ENCODE measurements around the gene SKI. TPM values are rescaled to one million over a fixed set of nuclear protein-coding genes. Genes with fewer than 3 reads are reported as not detected.

SKI gene
- total RNA-seq, 2 donors from 2014 or later = 65.4 to 79.2 TPM

DNA sequence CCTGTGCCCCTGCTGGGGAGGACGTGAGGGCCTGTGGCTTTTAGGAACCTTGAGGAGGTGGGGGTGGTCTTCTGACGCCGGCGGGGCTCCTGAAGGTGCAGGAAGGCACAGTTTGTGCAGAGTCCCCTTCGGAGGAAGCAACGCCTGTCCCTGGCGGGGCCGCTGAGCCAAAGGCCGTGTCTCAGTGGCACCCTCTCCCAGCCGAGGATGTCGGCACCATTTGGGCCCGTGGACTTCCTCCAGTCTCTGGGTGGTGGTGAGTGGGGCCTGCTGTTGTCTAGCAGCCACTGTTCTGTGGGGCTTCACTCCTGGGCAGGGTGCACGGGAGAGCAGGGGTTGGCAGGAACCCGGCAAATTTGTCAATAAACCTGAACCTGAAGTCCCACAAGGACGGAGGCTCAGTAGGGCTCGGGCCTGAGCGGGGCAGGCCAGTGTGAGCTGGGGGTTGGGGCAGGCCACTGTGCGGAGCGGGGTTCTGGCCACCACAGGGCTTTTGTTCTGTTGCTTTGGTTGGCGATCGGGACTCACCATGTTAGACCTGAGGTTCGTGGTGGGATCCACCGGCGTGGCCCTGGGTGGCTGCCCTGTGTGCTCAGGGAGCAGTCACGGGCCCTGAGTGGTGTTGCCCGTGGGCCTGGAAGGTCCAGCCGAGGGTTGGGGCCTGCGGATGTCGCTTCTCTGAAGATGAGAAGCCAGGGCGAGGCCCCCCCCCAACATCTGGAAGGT, 64.8 kb downstream of the SKI start:
- no peaks in the 10 kb centered on the region for H3K9me3 Mint-ChIP-seq
- no peaks in the 10 kb centered on the region for H3K27me3 ChIP-seq (ENCODE audit: control insufficient read depth, insufficient read depth, low read length, poor library complexity, severe bottlenecking)
- H3K27ac ChIP-seq (ENCODE audit: low read depth, low read length) = peak overlapping the region; percentile 10
- H3K4me1 ChIP-seq (ENCODE audit: control insufficient read depth, insufficient read depth, low read length) = no peaks in the 10 kb centered on the region
- TF ChIP-seq, protein P1, sequence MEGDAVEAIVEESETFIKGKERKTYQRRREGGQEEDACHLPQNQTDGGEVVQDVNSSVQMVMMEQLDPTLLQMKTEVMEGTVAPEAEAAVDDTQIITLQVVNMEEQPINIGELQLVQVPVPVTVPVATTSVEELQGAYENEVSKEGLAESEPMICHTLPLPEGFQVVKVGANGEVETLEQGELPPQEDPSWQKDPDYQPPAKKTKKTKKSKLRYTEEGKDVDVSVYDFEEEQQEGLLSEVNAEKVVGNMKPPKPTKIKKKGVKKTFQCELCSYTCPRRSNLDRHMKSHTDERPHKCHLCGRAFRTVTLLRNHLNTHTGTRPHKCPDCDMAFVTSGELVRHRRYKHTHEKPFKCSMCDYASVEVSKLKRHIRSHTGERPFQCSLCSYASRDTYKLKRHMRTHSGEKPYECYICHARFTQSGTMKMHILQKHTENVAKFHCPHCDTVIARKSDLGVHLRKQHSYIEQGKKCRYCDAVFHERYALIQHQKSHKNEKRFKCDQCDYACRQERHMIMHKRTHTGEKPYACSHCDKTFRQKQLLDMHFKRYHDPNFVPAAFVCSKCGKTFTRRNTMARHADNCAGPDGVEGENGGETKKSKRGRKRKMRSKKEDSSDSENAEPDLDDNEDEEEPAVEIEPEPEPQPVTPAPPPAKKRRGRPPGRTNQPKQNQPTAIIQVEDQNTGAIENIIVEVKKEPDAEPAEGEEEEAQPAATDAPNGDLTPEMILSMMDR (conservative IDR thresholded peaks at IDR 0.05) = no peak
- no peaks in the 10 kb centered on the region for H3K4me1 Mint-ChIP-seq
- H3K27me3 Mint-ChIP-seq (ENCODE audit: insufficient read depth) = no peaks in the 10 kb centered on the region
- H3K9me3 ChIP-seq (ENCODE audit: control insufficient read depth, low read length) = no peaks in the 10 kb centered on the region
- H3K4me3 Mint-ChIP-seq = no peak overlapping the region
- no peak overlapping the region for H3K4me3 ChIP-seq (ENCODE audit: low read length)
- no peak overlapping the region for H3K9ac ChIP-seq (ENCODE audit: extremely low read depth, low read length, poor library complexity, severe bottlenecking)
- no peak for DNase-seq
- WGBS, 2 experiments (ENCODE audit: insufficient coverage in 1 of 2, insufficient read length in 1 of 2) = 96 to 97% methylated on average over 18 to 30 of the region's 30 CpGs
- peaks cover 7% of the 10 kb centered on the region for H3K36me3 ChIP-seq (ENCODE audit: control insufficient read depth, insufficient read depth, low read length)
- peak overlapping the region; percentile 27 for H3K27ac Mint-ChIP-seq
- H3K36me3 Mint-ChIP-seq (ENCODE audit: low read depth) = peaks cover 21% of the 10 kb centered on the region

DNA sequence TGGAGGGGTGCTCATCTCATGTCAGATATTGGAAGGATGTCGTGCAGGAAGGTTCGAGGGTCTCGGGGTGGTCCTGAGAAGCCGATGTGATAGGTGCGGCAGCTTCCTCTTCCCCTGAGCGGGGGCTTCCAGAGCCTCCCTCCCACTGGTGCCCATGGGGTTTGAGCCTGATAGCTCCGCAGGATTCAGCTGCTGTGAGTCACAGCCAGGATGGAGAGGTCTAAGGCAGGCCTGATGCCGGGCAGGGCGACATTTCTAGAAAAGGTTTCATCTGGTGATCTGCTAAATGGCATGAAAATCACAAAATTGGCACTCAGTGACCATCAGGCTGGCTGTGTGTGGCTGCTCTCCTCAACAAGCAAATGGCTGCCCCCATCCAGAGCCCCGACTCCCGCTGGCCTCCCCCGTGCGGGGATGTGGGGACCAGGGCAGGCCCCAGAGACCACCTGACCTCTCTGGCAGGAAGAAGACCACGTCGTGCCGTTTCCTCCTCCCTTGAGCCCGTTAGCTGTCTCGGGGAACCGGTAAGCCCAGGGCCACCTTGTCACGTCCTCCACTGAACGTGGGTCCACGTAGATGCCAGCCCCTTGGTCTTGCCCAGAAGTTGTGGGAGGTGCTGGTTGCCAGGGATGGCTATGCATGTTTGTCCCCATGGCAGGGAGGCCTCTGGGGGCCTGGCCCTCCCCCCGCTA, 66.1 kb downstream of the SKI start:
- no peak for DNase-seq
- H3K4me3 Mint-ChIP-seq = no peak overlapping the region
- no peaks in the 10 kb centered on the region for H3K4me1 ChIP-seq (ENCODE audit: control insufficient read depth, insufficient read depth, low read length)
- H3K9me3 Mint-ChIP-seq = no peaks in the 10 kb centered on the region
- peaks cover 7% of the 10 kb centered on the region for H3K36me3 ChIP-seq (ENCODE audit: control insufficient read depth, insufficient read depth, low read length)
- H3K4me1 Mint-ChIP-seq = no peaks in the 10 kb centered on the region
- WGBS, 2 experiments (ENCODE audit: insufficient coverage in 1 of 2, insufficient read length in 1 of 2) = 96 to 98% methylated on average over 10 to 23 of the region's 23 CpGs
- H3K9me3 ChIP-seq (ENCODE audit: control insufficient read depth, low read length) = no peaks in the 10 kb centered on the region
- TF ChIP-seq, protein P1 (conservative IDR thresholded peaks at IDR 0.05) = no peak
- H3K27me3 Mint-ChIP-seq (ENCODE audit: insufficient read depth) = no peaks in the 10 kb centered on the region
- H3K36me3 Mint-ChIP-seq (ENCODE audit: low read depth) = peaks cover 17% of the 10 kb centered on the region
- no peaks in the 10 kb centered on the region for H3K27me3 ChIP-seq (ENCODE audit: control insufficient read depth, insufficient read depth, low read length, poor library complexity, severe bottlenecking)
- peak overlapping the region; percentile 17 for H3K27ac ChIP-seq (ENCODE audit: low read depth, low read length)
- no peak overlapping the region for H3K4me3 ChIP-seq (ENCODE audit: low read length)
- H3K9ac ChIP-seq (ENCODE audit: extremely low read depth, low read length, poor library complexity, severe bottlenecking) = no peak overlapping the region
- H3K27ac Mint-ChIP-seq = no peak overlapping the region

DNA sequence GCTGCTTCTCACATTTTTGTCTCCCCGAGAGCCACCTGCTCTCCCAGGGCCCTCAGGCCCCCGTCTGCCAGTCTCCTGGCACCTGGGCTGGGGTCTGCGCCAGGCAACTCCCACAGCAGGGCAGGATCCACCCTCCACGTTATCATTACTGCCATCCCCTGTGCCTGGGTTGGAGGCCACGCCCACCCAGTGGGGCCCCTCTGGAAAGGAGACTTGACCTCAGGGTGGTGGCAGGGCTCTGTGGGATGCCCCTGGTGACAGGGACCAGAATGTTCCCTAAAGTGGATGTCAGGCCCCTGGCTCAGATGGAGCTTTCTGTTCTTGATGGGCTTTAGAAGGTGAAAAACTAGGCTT, 66.6 kb downstream of the SKI start:
- DNase-seq = no peak
- H3K27me3 ChIP-seq (ENCODE audit: control insufficient read depth, insufficient read depth, low read length, poor library complexity, severe bottlenecking) = no peaks in the 10 kb centered on the region
- H3K4me3 ChIP-seq (ENCODE audit: low read length) = no peak overlapping the region
- no peaks in the 10 kb centered on the region for H3K27me3 Mint-ChIP-seq (ENCODE audit: insufficient read depth)
- no peaks in the 10 kb centered on the region for H3K9me3 ChIP-seq (ENCODE audit: control insufficient read depth, low read length)
- no peaks in the 10 kb centered on the region for H3K4me1 Mint-ChIP-seq
- H3K36me3 Mint-ChIP-seq (ENCODE audit: low read depth) = peaks cover 17% of the 10 kb centered on the region
- WGBS, 2 experiments (ENCODE audit: insufficient coverage in 1 of 2, insufficient read length in 1 of 2) = 91% methylated on average over 5 of the region's 5 CpGs; no CpG with 5 or more reads in 1 of the 2 experiments
- H3K27ac ChIP-seq (ENCODE audit: low read depth, low read length) = peak overlapping the region; percentile 17
- H3K4me1 ChIP-seq (ENCODE audit: control insufficient read depth, insufficient read depth, low read length) = no peaks in the 10 kb centered on the region
- TF ChIP-seq, protein P1 (conservative IDR thresholded peaks at IDR 0.05) = no peak
- no peaks in the 10 kb centered on the region for H3K9me3 Mint-ChIP-seq
- peaks cover 7% of the 10 kb centered on the region for H3K36me3 ChIP-seq (ENCODE audit: control insufficient read depth, insufficient read depth, low read length)
- H3K27ac Mint-ChIP-seq = no peak overlapping the region
- no peak overlapping the region for H3K4me3 Mint-ChIP-seq
- H3K9ac ChIP-seq (ENCODE audit: extremely low read depth, low read length, poor library complexity, severe bottlenecking) = no peak overlapping the region

Measured in endodermal cell (in vitro differentiated cells).